GM12874 (cell line): ENCODE measurements around the gene GPR176.

Experiments used
- TF ChIP-seq, protein P1 (sequence below): IDR thresholded peaks from 2 replicates; pipeline ENCODE4 v1.5.1; 2011; ENCODE audit warnings: low read depth, mild to moderate bottlenecking, control low read depth, low read length, moderate library complexity; ENCODE audit not compliant: insufficient read depth

The GPR176 gene, protein sequence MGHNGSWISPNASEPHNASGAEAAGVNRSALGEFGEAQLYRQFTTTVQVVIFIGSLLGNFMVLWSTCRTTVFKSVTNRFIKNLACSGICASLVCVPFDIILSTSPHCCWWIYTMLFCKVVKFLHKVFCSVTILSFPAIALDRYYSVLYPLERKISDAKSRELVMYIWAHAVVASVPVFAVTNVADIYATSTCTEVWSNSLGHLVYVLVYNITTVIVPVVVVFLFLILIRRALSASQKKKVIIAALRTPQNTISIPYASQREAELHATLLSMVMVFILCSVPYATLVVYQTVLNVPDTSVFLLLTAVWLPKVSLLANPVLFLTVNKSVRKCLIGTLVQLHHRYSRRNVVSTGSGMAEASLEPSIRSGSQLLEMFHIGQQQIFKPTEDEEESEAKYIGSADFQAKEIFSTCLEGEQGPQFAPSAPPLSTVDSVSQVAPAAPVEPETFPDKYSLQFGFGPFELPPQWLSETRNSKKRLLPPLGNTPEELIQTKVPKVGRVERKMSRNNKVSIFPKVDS

DNA sequence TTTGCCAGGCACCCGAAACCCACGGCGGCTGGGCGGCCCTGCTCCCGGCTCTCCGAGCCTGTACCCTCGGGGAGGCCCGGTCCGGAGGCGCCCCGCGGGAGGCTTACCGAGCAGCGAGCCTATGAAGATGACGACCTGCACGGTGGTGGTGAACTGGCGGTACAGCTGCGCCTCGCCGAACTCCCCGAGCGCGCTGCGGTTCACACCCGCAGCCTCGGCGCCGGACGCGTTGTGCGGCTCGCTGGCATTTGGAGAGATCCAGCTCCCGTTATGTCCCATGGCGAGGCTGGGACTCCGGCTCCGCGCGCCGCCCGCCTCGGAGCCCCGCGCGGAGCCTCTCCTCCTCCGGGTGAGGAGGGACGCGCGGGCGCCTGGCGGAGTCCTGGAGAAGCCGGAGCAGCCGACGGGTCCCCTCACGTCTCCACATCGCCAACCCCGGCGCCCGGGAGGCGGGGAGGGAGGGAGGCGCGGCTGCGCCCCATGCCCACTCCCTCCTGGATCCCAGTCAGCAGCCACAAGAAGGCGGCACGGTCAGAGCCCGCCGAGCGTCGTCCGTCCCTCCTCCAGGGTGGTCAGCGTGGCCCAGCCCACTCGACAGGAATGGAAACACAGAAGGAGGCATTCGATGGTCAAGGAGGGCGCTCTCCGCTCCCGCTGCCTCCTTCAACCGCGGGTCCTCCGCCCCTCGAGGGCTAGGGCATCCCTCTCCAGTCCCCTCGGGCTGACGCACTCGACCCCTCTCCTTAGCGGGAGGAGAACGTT lies at the start of gene GPR176:
Gene GPR176, minus strand, starts transcription at position 519 of the 762 bp plus-strand sequence. Its CDS starts 240 bp downstream, at position 279.
- TF ChIP-seq, protein P1, sequence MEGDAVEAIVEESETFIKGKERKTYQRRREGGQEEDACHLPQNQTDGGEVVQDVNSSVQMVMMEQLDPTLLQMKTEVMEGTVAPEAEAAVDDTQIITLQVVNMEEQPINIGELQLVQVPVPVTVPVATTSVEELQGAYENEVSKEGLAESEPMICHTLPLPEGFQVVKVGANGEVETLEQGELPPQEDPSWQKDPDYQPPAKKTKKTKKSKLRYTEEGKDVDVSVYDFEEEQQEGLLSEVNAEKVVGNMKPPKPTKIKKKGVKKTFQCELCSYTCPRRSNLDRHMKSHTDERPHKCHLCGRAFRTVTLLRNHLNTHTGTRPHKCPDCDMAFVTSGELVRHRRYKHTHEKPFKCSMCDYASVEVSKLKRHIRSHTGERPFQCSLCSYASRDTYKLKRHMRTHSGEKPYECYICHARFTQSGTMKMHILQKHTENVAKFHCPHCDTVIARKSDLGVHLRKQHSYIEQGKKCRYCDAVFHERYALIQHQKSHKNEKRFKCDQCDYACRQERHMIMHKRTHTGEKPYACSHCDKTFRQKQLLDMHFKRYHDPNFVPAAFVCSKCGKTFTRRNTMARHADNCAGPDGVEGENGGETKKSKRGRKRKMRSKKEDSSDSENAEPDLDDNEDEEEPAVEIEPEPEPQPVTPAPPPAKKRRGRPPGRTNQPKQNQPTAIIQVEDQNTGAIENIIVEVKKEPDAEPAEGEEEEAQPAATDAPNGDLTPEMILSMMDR, result no peak

DNA sequence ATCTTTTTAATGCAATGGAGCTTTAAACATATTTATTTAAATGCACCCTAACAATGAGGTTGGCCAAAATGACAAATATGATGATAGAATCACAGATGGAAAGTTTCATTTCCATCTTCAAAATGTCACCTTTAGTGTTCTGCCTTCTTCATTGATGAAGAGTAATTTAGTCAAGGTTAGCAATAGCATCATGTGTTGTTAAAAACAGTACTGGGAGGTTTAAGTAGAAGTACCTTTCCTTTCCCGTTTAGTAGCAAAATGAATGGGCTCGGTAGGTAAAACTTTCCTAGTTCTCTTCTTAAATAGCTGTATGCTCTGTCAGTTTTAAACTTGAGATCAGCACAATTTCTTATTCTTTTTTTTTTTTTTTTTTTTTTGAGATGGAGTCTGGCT lies 48.9 kb upstream of the GPR176 start:
- TF ChIP-seq, protein P1, result no peak

DNA sequence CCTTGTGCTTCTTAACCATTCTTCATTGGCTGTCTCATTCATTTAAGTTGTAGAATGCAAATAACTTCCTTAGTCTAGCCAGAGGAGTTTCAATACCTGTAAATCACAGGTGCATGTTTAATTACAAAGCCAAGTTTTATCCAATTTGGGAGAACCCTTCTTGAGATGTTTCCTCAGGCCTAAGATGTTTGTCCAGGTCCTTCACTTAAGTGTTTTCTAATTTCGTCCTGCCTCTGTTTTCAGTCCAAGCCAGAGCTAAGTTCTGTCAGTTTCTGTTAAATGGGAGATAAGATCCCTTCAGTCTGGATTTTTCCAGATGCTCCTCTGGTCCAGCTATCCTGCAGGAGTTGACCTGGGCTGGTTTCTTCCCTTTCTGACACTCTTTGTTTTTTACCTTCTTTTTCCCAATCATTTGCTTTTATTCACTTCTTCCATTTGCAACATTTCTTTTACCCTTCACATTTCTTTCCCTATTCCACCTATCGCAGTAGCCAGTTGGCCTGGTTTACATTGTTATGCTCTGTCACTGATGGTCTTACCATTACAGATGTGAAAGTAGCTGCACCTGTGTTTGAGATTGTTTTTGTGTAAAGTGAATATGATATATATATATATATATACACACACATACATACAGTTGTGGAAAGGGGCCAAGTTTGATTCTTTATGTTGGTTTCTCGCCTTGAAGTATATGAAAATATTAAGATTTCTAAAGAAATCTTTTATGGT lies 48.4 kb upstream of the GPR176 start:
- TF ChIP-seq, protein P1, result no peak

DNA sequence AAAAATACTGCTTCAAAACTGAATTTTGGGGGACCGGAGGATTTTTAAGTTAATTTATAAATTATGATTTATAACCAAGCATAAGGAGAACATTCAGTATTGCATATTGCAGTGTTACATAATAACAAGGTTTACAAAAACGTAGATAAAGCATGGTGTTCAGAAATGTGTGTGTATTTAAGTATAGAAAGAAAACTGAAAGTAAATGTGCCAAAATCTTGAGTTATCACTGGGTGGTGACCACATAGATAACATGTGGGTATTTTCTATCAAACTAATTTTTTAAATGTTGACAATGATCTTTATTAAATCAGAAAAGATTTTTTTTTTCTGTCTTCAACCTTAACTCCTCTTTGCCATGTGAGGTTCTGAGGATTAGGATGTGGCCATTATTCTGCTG lies 46.5 kb upstream of the GPR176 start:
- TF ChIP-seq, protein P1, result no peak

DNA sequence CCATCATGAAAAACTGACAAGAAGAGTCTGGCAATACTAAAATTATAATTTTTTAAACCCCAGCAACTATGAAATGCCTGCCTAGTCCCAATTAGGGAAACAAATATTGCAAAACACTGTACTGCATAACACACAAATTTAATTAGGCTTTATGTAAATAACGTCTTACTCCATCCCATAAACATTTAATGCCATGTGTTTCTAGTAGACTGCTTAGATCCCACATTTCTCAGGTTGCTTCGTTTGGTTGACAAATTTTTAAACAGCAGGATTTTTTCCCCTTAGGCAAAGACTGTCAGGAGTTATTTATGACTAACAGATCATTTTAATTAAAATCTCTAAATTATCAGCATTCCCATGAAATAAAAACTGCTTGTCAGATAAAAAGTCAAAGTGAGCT lies 43.7 kb upstream of the GPR176 start:
- TF ChIP-seq, protein P1, result no peak

DNA sequence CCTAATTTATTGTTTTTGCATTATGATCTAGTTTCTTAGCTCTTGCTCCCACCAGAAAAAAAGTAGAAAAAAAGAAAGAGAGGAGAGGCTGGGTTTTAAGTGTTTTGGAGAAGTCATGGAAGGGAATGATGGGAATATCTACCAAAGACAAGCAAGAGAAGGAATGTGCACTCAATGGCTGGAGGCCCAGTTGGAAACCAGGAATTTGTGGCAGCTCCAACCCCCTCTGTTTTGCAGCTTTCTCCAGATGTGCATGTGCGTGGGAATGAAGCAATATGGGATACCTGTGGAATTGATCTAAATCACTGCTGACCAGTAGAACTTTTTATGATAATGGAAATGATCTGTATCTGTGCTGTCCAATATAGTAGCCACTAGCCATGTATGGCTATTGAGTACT lies 41.0 kb upstream of the GPR176 start:
- TF ChIP-seq, protein P1, result no peak

DNA sequence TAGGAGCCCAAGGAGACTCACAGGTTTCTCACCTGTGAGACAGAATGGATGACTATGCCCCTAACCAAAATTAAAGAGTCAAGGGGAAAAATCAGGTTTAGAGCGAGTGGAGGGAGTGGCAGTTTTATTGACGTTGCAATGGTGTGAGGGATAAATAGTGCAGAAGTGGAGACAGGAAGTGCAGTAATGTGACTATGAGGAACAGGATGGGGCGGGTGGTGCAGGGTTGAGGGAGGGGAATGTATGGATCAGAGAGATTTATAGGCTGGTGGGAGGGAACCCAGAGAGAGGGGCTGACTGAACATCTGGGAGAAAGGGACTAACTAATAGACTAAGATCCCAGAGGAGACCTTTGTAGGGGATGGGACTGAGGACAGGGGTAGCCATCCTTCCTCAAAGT lies 40.3 kb upstream of the GPR176 start:
- TF ChIP-seq, protein P1, result no peak
